ELR (cell line): ENCODE measurements around the gene CEP126.
"Not testable (repeated sequence)": the region's sequence is repeated elsewhere in the genome, so short reads cannot be mapped to it uniquely, and the experiment has no call there.

Experiments used
- DNase-seq: peaks from one replicate; pipeline ENCODE4 v3.0.0-alpha.2; 2015; ENCODE audit warnings: low read depth

CEP126 gene

GRCh38 chr11:101940901-101941520, 26.2 kb downstream of the CEP126 start:
- no peak for DNase-seq

GRCh38 chr11:101944923-101945322, 30.1 kb downstream of the CEP126 start:
- no peak for DNase-seq

GRCh38 chr11:101945448-101945847, 30.6 kb downstream of the CEP126 start:
- no peak for DNase-seq

GRCh38 chr11:101949680-101950220, 34.9 kb downstream of the CEP126 start:
- DNase-seq, result no peak

- no peak for DNase-seq
These were observed 40.5 kb downstream of the CEP126 start for GRCh38 chr11:101955278-101955677.

- DNase-seq, result no peak
These were observed 40.9 kb downstream of the CEP126 start for GRCh38 chr11:101955701-101956100.

GRCh38 chr11:101960231-101960630, 45.4 kb downstream of the CEP126 start:
- DNase-seq, result no peak

- DNase-seq, result not testable (repeated sequence)
These were observed 49.4 kb downstream of the CEP126 start for GRCh38 chr11:101964200-101964599.

- peak; percentile 32 for DNase-seq
These were observed 59.4 kb downstream of the CEP126 start for GRCh38 chr11:101974255-101974654.

- no peak for DNase-seq
These were observed 60.0 kb downstream of the CEP126 start for GRCh38 chr11:101974771-101975170.

GRCh38 chr11:101975734-101976133, 60.9 kb downstream of the CEP126 start:
- no peak for DNase-seq

GRCh38 chr11:101987370-101987769, 72.6 kb downstream of the CEP126 start:
- no peak for DNase-seq

- no peak for DNase-seq
These were observed 78.4 kb downstream of the CEP126 start for GRCh38 chr11:101993172-101993571.

GRCh38 chr11:101994052-101994469, 79.3 kb downstream of the CEP126 start:
- DNase-seq, result not testable (repeated sequence)

GRCh38 chr11:101996111-101996510, 81.3 kb downstream of the CEP126 start:
- no peak for DNase-seq

- no peak for DNase-seq
These were observed 87.0 kb downstream of the CEP126 start for GRCh38 chr11:102001657-102002338.

GRCh38 chr11:102004220-102004619, 89.4 kb downstream of the CEP126 start:
- DNase-seq, result no peak

GRCh38 chr11:102005306-102005705, 90.5 kb downstream of the CEP126 start:
- DNase-seq, result no peak

- no peak for DNase-seq
These were observed 92.2 kb downstream of the CEP126 start for GRCh38 chr11:102006835-102007566.

GRCh38 chr11:102007567-102008437, 93.0 kb downstream of the CEP126 start:
- peak; percentile 76 for DNase-seq

- DNase-seq, result peak; percentile 97
These were observed 96.1 kb downstream of the CEP126 start for GRCh38 chr11:102010776-102011494.
